Effector CD4-positive, alpha-beta T cell (primary cell): ENCODE results near the gene P2RX1.

Experiments
- DNase-seq: peaks from one replicate; pipeline ENCODE4 v3.0.0-alpha.2; 2020

The P2RX1 gene

GRCh38 chr17:3848229-3848835 is 67.9 kb downstream of the P2RX1 start:
- DNase-seq: no peak

- DNase-seq: no peak
Measured at GRCh38 chr17:3847165-3847670, 69.0 kb downstream of the P2RX1 start.
